BJ (cell line): Measurements from ENCODE around the gene PDE4D. TPM values are rescaled to one million over a fixed set of nuclear protein-coding genes. Genes with fewer than 3 reads are reported as not detected.

Experiments
- CTCF ChIA-PET: fragments of 350-600 bp; formaldehyde crosslinking; extraction: SDS; loops from one replicate; lab custom pipeline; 2021; ENCODE audit warnings: antibody characterized with exemption, inconsistent platforms; lab: Yijun Ruan, JAX
- POLR2A ChIA-PET: fragments of 300-600 bp; sonication (Branson Sonifier 250); formaldehyde crosslinking; extraction: SDS; loops from one replicate; lab custom pipeline; 2021; ENCODE audit warnings: antibody characterized with exemption; lab: Charles Lee
- DNase-seq: peaks from one replicate; pipeline ENCODE4 v3.0.0-alpha.2; 2011; ENCODE audit warnings: low read depth
- H3K27me3 ChIP-seq: 2 replicates; pipeline ENCODE4 v1.6.0; 2011; ENCODE audit warnings: low read length; ENCODE audit not compliant: control insufficient read depth, insufficient read depth
- H3K36me3 ChIP-seq: 2 replicates; pipeline ENCODE4 v1.5.1; 2011; ENCODE audit warnings: low read length; ENCODE audit not compliant: control insufficient read depth, insufficient read depth
- H3K4me3 ChIP-seq: 2 replicates; pipeline ENCODE4 v1.5.1; 2011; ENCODE audit warnings: low read depth, mild to moderate bottlenecking, control low read depth, low read length
- CTCF ChIP-seq: IDR thresholded peaks from 2 replicates; pipeline ENCODE4 v1.5.1; 2011; ENCODE audit warnings: low read depth, mild to moderate bottlenecking, control low read depth, inconsistent platforms, low read length, moderate library complexity; ENCODE audit not compliant: insufficient read depth
- polyA plus RNA-seq: library from polyadenylated mRNA; depleted of rRNA; stranded (reverse); fragments of >200 nt; gene quantifications from 2 replicates; pipeline ENCODE4 v1.2.3, GENCODE V29; 2011

Gene PDE4D
- polyA plus RNA-seq, 1 experiment: 2.8 TPM

GRCh38 chr5:59236986-59237385 lies 656.5 kb downstream of the PDE4D start:
- Histone ChIP-seq H3K27me3 (peaks cover 4% of the 10 kb centered on the region), H3K4me3 (no peak overlapping the region), H3K36me3 (no peaks in the 10 kb centered on the region)
- ChIA-PET CTCF (interaction anchor here (0.8 to 3.0 kb wide), 3 partner anchors 8 to 189 kb away, joined by 3 to 9 read pairs (median 3); no protein-coding TSS in a partner anchor), POLR2A (interaction anchor here (0.7 kb wide), 1 partner anchor 531 kb away, joined by 5 read pairs; no protein-coding TSS in a partner anchor)
- DNase-seq: no peak
- TF ChIP-seq CTCF: no peak

GRCh38 chr5:59236448-59236847 lies 657.1 kb downstream of the PDE4D start:
- TF ChIP-seq CTCF: no peak
- POLR2A ChIA-PET: no interaction called here
- no peak overlapping the region for H3K4me3 ChIP-seq
- no peak for DNase-seq
- CTCF ChIA-PET: interaction anchor here (3.0 kb wide), 1 partner anchor 19 kb away, joined by 9 read pairs; no protein-coding TSS in a partner anchor
- H3K36me3 ChIP-seq: no peaks in the 10 kb centered on the region
- H3K27me3 ChIP-seq: peaks cover 4% of the 10 kb centered on the region

DNA sequence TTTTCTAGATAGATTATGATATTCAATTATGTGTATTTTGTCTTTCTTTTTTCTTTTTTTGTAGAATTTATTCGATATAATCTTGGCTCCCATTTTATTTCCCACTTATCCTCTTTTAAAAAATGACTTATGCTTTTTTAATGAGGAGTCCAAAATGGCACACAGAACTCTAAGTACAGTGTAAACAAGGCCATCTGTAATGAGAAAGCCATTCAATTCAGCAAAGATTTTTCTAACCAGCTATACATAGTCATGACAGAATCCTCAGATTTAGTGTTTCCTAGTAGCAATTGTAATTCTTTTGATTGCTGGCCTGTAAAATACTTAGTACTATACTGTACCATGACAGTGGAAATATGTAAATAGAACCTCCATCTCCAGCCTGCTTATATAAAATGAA lies 659.3 kb downstream of the PDE4D start:
- no peak for TF ChIP-seq CTCF

GRCh38 chr5:59231221-59231931 lies 662.1 kb downstream of the PDE4D start:
- CTCF ChIA-PET: no interaction called here
- peaks cover 3% of the 10 kb centered on the region; the same call in 1 of the 2 replicates for H3K27me3 ChIP-seq
- TF ChIP-seq CTCF: no peak
- POLR2A ChIA-PET: no interaction called here
- no peaks in the 10 kb centered on the region for H3K36me3 ChIP-seq
- DNase-seq: no peak
- no peak overlapping the region for H3K4me3 ChIP-seq

More for the DNA sequence above, 659.3 kb downstream of the PDE4D start:
- DNase-seq: no peak
- ChIA-PET POLR2A (no interaction called here), CTCF (interaction anchor here (3.0 kb wide), 1 partner anchor 17 kb away, joined by 9 read pairs; no protein-coding TSS in a partner anchor)
- H3K36me3 ChIP-seq: no peaks in the 10 kb centered on the region
- H3K27me3 ChIP-seq: peaks cover 4% of the 10 kb centered on the region
- H3K4me3 ChIP-seq: no peak overlapping the region

DNA sequence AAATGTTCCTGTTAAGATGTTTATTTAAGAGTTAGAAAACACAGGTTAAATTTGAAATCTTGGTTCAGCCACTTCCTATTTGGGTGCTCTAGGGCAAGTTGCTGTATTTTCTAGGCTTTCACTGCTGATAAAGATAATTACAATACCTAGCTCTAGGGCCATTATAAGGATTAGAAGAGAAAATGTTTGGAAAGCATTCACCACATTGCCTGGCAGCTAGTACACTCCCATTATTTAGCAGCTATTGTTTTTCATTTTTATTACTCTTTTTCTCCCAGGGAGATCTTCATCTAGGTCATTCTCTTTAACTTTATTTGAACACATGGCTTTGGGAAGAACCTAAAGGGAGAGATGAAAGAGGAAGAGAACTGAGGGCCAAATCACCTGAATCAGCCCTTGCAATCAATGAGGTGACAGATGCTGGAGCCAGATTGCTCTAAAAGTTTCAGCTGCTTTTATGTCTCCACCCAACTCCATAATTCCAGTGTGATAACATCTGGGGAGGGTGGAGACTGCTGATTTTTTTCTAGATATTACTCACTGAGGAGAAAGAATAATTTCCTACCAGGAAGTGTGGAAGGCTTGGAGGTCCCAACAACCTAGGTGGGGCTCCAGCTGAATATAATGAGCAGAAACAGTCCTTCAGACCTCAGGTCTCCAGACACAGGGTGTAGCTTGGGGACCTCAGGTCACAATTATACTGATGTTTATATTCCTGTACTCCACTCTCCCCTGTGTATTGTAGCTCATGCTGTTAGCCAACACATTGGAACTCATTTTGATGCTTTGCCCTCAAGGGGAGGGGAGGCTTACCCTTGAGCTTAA lies 670.6 kb downstream of the PDE4D start:
- POLR2A ChIA-PET: interaction anchor here (0.6 kb wide), 1 partner anchor 329 kb away, joined by 3 read pairs; no protein-coding TSS in a partner anchor

More for the DNA sequence above, 670.6 kb downstream of the PDE4D start:
- Histone ChIP-seq H3K36me3 (no peaks in the 10 kb centered on the region), H3K27me3 (no peaks in the 10 kb centered on the region; the same call in 1 of the 2 replicates), H3K4me3 (no peak overlapping the region)
- DNase-seq: no peak
- TF ChIP-seq CTCF: no peak
- CTCF ChIA-PET: interaction anchor here (0.6 to 2.5 kb wide), 8 partner anchors 8 to 158 kb away, joined by 3 to 24 read pairs (median 4); no protein-coding TSS in a partner anchor
